Transverse colon (tissue), 3 donors: Measurements from ENCODE around the gene CHST11.

ENCODE experiments used
- EP300 ChIP-seq: sonication (generic); formaldehyde crosslinking; IDR thresholded peaks from one replicate; pipeline ENCODE4 v1.6.1; 2017; ENCODE audit warnings: antibody characterized with exemption, low read depth
- POLR2A ChIP-seq: fragments of 450-650 bp; IDR thresholded peaks from one replicate; pipeline ENCODE4 v1.6.1; 2016; ENCODE audit warnings: antibody characterized with exemption, mild to moderate bottlenecking, moderate library complexity
- TF ChIP-seq, protein P1 (sequence below), 5 experiments: fragments of 200-600 bp in 3 of 5; fragments of 450-650 bp in 2 of 5; sonication (generic) in 3 of 5; IDR thresholded peaks; 1 replicate in 2 of 5; 2 replicates in 3 of 5; pipeline ENCODE4 v1.5.1; 2016 to 2017; ENCODE audit warnings: antibody characterized with exemption in 5 of 5, inconsistent platforms in 3 of 5, mild to moderate bottlenecking in 2 of 5, moderate library complexity in 1 of 5

GRCh38 chr12:104649217-104649824 is 192.6 kb downstream of the CHST11 start:
- TF ChIP-seq, protein P1, sequence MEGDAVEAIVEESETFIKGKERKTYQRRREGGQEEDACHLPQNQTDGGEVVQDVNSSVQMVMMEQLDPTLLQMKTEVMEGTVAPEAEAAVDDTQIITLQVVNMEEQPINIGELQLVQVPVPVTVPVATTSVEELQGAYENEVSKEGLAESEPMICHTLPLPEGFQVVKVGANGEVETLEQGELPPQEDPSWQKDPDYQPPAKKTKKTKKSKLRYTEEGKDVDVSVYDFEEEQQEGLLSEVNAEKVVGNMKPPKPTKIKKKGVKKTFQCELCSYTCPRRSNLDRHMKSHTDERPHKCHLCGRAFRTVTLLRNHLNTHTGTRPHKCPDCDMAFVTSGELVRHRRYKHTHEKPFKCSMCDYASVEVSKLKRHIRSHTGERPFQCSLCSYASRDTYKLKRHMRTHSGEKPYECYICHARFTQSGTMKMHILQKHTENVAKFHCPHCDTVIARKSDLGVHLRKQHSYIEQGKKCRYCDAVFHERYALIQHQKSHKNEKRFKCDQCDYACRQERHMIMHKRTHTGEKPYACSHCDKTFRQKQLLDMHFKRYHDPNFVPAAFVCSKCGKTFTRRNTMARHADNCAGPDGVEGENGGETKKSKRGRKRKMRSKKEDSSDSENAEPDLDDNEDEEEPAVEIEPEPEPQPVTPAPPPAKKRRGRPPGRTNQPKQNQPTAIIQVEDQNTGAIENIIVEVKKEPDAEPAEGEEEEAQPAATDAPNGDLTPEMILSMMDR (IDR thresholded peaks at IDR 0.05) = no peak
- TF ChIP-seq EP300 (no peak), POLR2A (no peak)
